Mesendoderm (in vitro differentiated cells): ENCODE data around the gene CXorf58.
"Not testable (repeated sequence)": the region's sequence is repeated elsewhere in the genome, so short reads cannot be mapped to it uniquely, and the experiment has no call there.

ENCODE experiments used
- DNase-seq: peaks from one replicate; pipeline ENCODE4 v3.0.0; 2013
- H2AK5ac ChIP-seq: 2 replicates; pipeline ENCODE4 v1.6.1; 2013; ENCODE audit warnings: low read length, inconsistent platforms
- H2BK120ac ChIP-seq: 2 replicates; pipeline ENCODE4 v1.6.1; 2013; ENCODE audit warnings: low read depth, mild to moderate bottlenecking, low read length, moderate library complexity, mixed read lengths
- H2BK15ac ChIP-seq: replicated peaks from 2 replicates; pipeline ENCODE4 v1.6.1; 2013; ENCODE audit warnings: low read depth, mild to moderate bottlenecking, moderate library complexity
- H2BK5ac ChIP-seq: 2 replicates; pipeline ENCODE4 v1.6.1; 2013; ENCODE audit warnings: low read length, inconsistent platforms
- H3K18ac ChIP-seq: 2 replicates; pipeline ENCODE4 v1.6.1; 2013; ENCODE audit warnings: mild to moderate bottlenecking, low read length, mixed read lengths
- H3K23ac ChIP-seq: one replicate; pipeline ENCODE4 v1.6.1; 2013; ENCODE audit warnings: low read length
- H3K27ac ChIP-seq: 2 replicates; pipeline ENCODE4 v1.5.1; 2013; ENCODE audit warnings: low read depth, mild to moderate bottlenecking, inconsistent platforms, low read length, moderate library complexity
- H3K27me3 ChIP-seq: 2 replicates; pipeline ENCODE4 v1.6.1; 2013; ENCODE audit warnings: low read length, control low read depth, mild to moderate bottlenecking, inconsistent platforms; ENCODE audit not compliant: insufficient read depth, poor library complexity
- H3K36me3 ChIP-seq: 2 replicates; pipeline ENCODE4 v1.6.1; 2013; ENCODE audit warnings: low read length, inconsistent platforms; ENCODE audit not compliant: control insufficient read depth, insufficient read depth
- H3K4ac ChIP-seq: one replicate; pipeline ENCODE4 v1.6.1; 2013; ENCODE audit warnings: low read depth, mild to moderate bottlenecking, low read length, moderate library complexity
- H3K4me1 ChIP-seq: 2 replicates; pipeline ENCODE4 v1.6.1; 2013; ENCODE audit warnings: low read depth, low read length, inconsistent platforms; ENCODE audit not compliant: control insufficient read depth
- H3K4me2 ChIP-seq: 2 replicates; pipeline ENCODE4 v1.6.1; 2013; ENCODE audit warnings: low read length
- H3K4me3 ChIP-seq: 2 replicates; pipeline ENCODE4 v1.5.1; 2013; ENCODE audit warnings: mild to moderate bottlenecking, low read length
- H3K56ac ChIP-seq: one replicate; pipeline ENCODE4 v1.6.1; 2013; ENCODE audit warnings: low read length
- H3K79me1 ChIP-seq: 2 replicates; pipeline ENCODE4 v1.6.1; 2013; ENCODE audit warnings: low read length, inconsistent platforms
- H3K79me2 ChIP-seq: 2 replicates; pipeline ENCODE4 v1.6.1; 2013; ENCODE audit warnings: mild to moderate bottlenecking, low read length; ENCODE audit not compliant: control insufficient read depth, insufficient read depth
- H3K9ac ChIP-seq: 2 replicates; pipeline ENCODE4 v1.6.1; 2013; ENCODE audit warnings: low read length, inconsistent platforms
- H4K5ac ChIP-seq: one replicate; pipeline ENCODE4 v1.6.1; 2013; ENCODE audit warnings: low read length
- H4K8ac ChIP-seq: one replicate; pipeline ENCODE4 v1.6.1; 2013; ENCODE audit warnings: low read depth, mild to moderate bottlenecking, control low read depth, low read length, moderate library complexity
- WGBS: extraction: QIAGEN DNeasy Blood & Tissue Kit; methylation state at CpG from one replicate; pipeline ENCODE4 v1.1.7; 2013; ENCODE audit warnings: low lambda C conversion rate, missing lambda C conversion rate; ENCODE audit not compliant: insufficient coverage; ENCODE audit errors: extremely low coverage; 5-methylcytosine and 5-hydroxymethylcytosine counted together

The CXorf58 gene

GRCh38 chrX:23885803-23886202 is 22.0 kb upstream of the CXorf58 start:
- H2AK5ac ChIP-seq = no peak overlapping the region

GRCh38 chrX:23887451-23887850 is 20.4 kb upstream of the CXorf58 start:
- Histone ChIP-seq H3K36me3 (no peaks in the 10 kb centered on the region), H3K79me2 (no peaks in the 10 kb centered on the region), H3K27ac (no peak overlapping the region), H3K23ac (no peak overlapping the region), H2AK5ac (no peak overlapping the region), H3K18ac (no peak overlapping the region), H3K4me2 (no peak overlapping the region), H2BK120ac (no peak overlapping the region), H3K9ac (no peak overlapping the region), H3K4me1 (no peaks in the 10 kb centered on the region), H3K56ac (no peak overlapping the region), H4K8ac (no peak overlapping the region), H3K4me3 (no peak overlapping the region), H2BK15ac (no peak overlapping the region), H3K27me3 (no peaks in the 10 kb centered on the region), H3K79me1 (no peaks in the 10 kb centered on the region), H3K4ac (no peak overlapping the region), H2BK5ac (no peak overlapping the region), H4K5ac (no peak overlapping the region)
- no CpG with 5 or more reads among the region's 6 CpGs for WGBS
- no peak for DNase-seq

More at GRCh38 chrX:23885803-23886202, 22.0 kb upstream of the CXorf58 start:
- no peak overlapping the region for H2BK15ac ChIP-seq
- no peak for DNase-seq
- H2BK5ac ChIP-seq = no peak overlapping the region
- no CpG with 5 or more reads among the region's 3 CpGs for WGBS
- H3K79me1 ChIP-seq = no peaks in the 10 kb centered on the region
- H3K79me2 ChIP-seq = no peaks in the 10 kb centered on the region
- H3K18ac ChIP-seq = no peak overlapping the region
- no peak overlapping the region for H3K9ac ChIP-seq
- H3K4me1 ChIP-seq = no peaks in the 10 kb centered on the region
- H2BK120ac ChIP-seq = no peak overlapping the region
- H3K56ac ChIP-seq = no peak overlapping the region
- H3K4ac ChIP-seq = no peak overlapping the region
- no peak overlapping the region for H4K8ac ChIP-seq
- H4K5ac ChIP-seq = no peak overlapping the region
- no peak overlapping the region for H3K23ac ChIP-seq
- no peak overlapping the region for H3K4me3 ChIP-seq
- no peak overlapping the region for H3K4me2 ChIP-seq
- no peaks in the 10 kb centered on the region for H3K36me3 ChIP-seq
- no peak overlapping the region for H3K27ac ChIP-seq
- H3K27me3 ChIP-seq = no peaks in the 10 kb centered on the region

- whole genome bisulfite sequencing = no CpG with 5 or more reads among the region's 4 CpGs
- no peak overlapping the region for H3K27ac ChIP-seq
These were observed 19.9 kb upstream of the CXorf58 start for GRCh38 chrX:23887918-23888317.

GRCh38 chrX:23888887-23889501 is 18.8 kb upstream of the CXorf58 start:
- H4K8ac ChIP-seq = no peak overlapping the region
- no peak overlapping the region for H2BK15ac ChIP-seq

More at GRCh38 chrX:23887918-23888317, 19.9 kb upstream of the CXorf58 start:
- H3K36me3 ChIP-seq = no peaks in the 10 kb centered on the region
- H3K4me2 ChIP-seq = no peak overlapping the region
- no peak overlapping the region for H2BK15ac ChIP-seq
- no peak overlapping the region for H2AK5ac ChIP-seq
- H3K79me2 ChIP-seq = no peaks in the 10 kb centered on the region
- H3K23ac ChIP-seq = no peak overlapping the region
- H3K56ac ChIP-seq = no peak overlapping the region
- no peak overlapping the region for H3K18ac ChIP-seq
- no peak for DNase-seq
- H3K4ac ChIP-seq = no peak overlapping the region
- H4K8ac ChIP-seq = no peak overlapping the region
- no peaks in the 10 kb centered on the region for H3K4me1 ChIP-seq
- no peak overlapping the region for H4K5ac ChIP-seq
- no peak overlapping the region for H3K4me3 ChIP-seq
- H3K9ac ChIP-seq = no peak overlapping the region
- no peaks in the 10 kb centered on the region for H3K79me1 ChIP-seq
- H2BK5ac ChIP-seq = no peak overlapping the region
- H3K27me3 ChIP-seq = no peaks in the 10 kb centered on the region
- no peak overlapping the region for H2BK120ac ChIP-seq

GRCh38 chrX:23890933-23891332 is 16.9 kb upstream of the CXorf58 start:
- Histone ChIP-seq H3K4ac (no peak overlapping the region), H3K27ac (no peak overlapping the region), H2BK5ac (no peak overlapping the region), H3K79me2 (no peaks in the 10 kb centered on the region), H2AK5ac (no peak overlapping the region), H3K4me2 (no peak overlapping the region), H3K4me3 (no peak overlapping the region), H3K79me1 (no peaks in the 10 kb centered on the region), H2BK15ac (no peak overlapping the region), H3K18ac (no peak overlapping the region), H3K23ac (no peak overlapping the region), H3K9ac (no peak overlapping the region), H2BK120ac (no peak overlapping the region), H3K4me1 (no peaks in the 10 kb centered on the region), H3K56ac (no peak overlapping the region), H3K27me3 (no peaks in the 10 kb centered on the region), H4K5ac (no peak overlapping the region), H4K8ac (no peak overlapping the region), H3K36me3 (no peaks in the 10 kb centered on the region)
- no peak for DNase-seq
- no CpG with 5 or more reads among the region's 4 CpGs for WGBS

More at GRCh38 chrX:23888887-23889501, 18.8 kb upstream of the CXorf58 start:
- Histone ChIP-seq H3K79me2 (no peaks in the 10 kb centered on the region), H3K4ac (no peak overlapping the region), H2BK120ac (no peak overlapping the region), H3K4me3 (no peak overlapping the region), H2AK5ac (no peak overlapping the region), H3K4me1 (no peaks in the 10 kb centered on the region), H3K27me3 (no peaks in the 10 kb centered on the region), H3K9ac (no peak overlapping the region), H3K4me2 (no peak overlapping the region), H3K23ac (no peak overlapping the region), H3K79me1 (no peaks in the 10 kb centered on the region), H2BK5ac (no peak overlapping the region), H3K36me3 (no peaks in the 10 kb centered on the region), H4K5ac (no peak overlapping the region), H3K56ac (no peak overlapping the region), H3K27ac (no peak overlapping the region), H3K18ac (no peak overlapping the region)
- WGBS = no CpG with 5 or more reads among the region's 3 CpGs
- no peak for DNase-seq

GRCh38 chrX:23894993-23895392 is 12.8 kb upstream of the CXorf58 start:
- H4K8ac ChIP-seq, H3K79me1 ChIP-seq, H2AK5ac ChIP-seq, H3K27me3 ChIP-seq, H2BK15ac ChIP-seq, H3K79me2 ChIP-seq, H2BK5ac ChIP-seq, DNase-seq, H3K4me1 ChIP-seq, H3K36me3 ChIP-seq, H3K27ac ChIP-seq, H2BK120ac ChIP-seq, H3K4ac ChIP-seq, H3K4me3 ChIP-seq, H4K5ac ChIP-seq, H3K18ac ChIP-seq, H3K9ac ChIP-seq, H3K56ac ChIP-seq, H3K4me2 ChIP-seq, H3K23ac ChIP-seq: not testable (repeated sequence)
- WGBS = no CpG with 5 or more reads among the region's 6 CpGs
